WTC11 (cell line): ENCODE measurements around the gene PALB2. TPM values are rescaled to one million over a fixed set of nuclear protein-coding genes. Genes with fewer than 3 reads are reported as not detected.

ENCODE experiments used
- ATAC-seq: fragments of 200-7000 bp; cut with Tn5 transposase; 2 replicates; pipeline ENCODE4 v1.10.0; 2021; ENCODE audit warnings: mild to moderate bottlenecking, moderate library complexity
- CTCF ChIA-PET: fragments of 300-600 bp; sonication (Branson Sonifier 250); formaldehyde crosslinking; loops from one replicate; lab custom pipeline; 2021; ENCODE audit warnings: antibody characterized with exemption; lab: Charles Lee
- POLR2A ChIA-PET: fragments of 350-600 bp; sonication (Branson Sonifier 250); formaldehyde crosslinking; loops from one replicate; lab custom pipeline; 2021; ENCODE audit warnings: antibody characterized with exemption; lab: Charles Lee
- DNase-seq: peaks from one replicate; pipeline ENCODE4 v3.0.0; 2021; ENCODE audit warnings: low spot score
- H3K27ac Mint-ChIP-seq: 2 replicates; pipeline ENCODE4 v1.8.0; 2021; ENCODE audit warnings: mixed read lengths
- H3K27me3 Mint-ChIP-seq: 2 replicates; pipeline ENCODE4 v1.8.0; 2021; ENCODE audit warnings: low read depth, mild to moderate bottlenecking, moderate library complexity, mixed read lengths
- H3K36me3 Mint-ChIP-seq: 2 replicates; pipeline ENCODE4 v1.8.0; 2021; ENCODE audit warnings: mixed read lengths
- H3K4me1 Mint-ChIP-seq: 2 replicates; pipeline ENCODE4 v1.8.0; 2022; ENCODE audit warnings: mixed read lengths
- H3K4me3 Mint-ChIP-seq: 2 replicates; pipeline ENCODE4 v1.8.0; 2021; ENCODE audit warnings: mild to moderate bottlenecking, moderate library complexity, mixed read lengths
- H3K9me3 Mint-ChIP-seq: 2 replicates; pipeline ENCODE4 v1.8.0; 2021; ENCODE audit warnings: mixed read lengths
- CREM ChIP-seq: sonication (generic); formaldehyde crosslinking; IDR thresholded peaks from 2 replicates; pipeline ENCODE4 v1.8.1; 2022; ENCODE audit warnings: mild to moderate bottlenecking, missing genetic modification reagents, moderate library complexity
- ELF4 ChIP-seq: sonication (generic); formaldehyde crosslinking; IDR thresholded peaks from 2 replicates; pipeline ENCODE4 v1.8.1; 2022; ENCODE audit warnings: low read depth, mild to moderate bottlenecking, moderate library complexity, missing genetic modification reagents
- FOXJ3 ChIP-seq: sonication (generic); formaldehyde crosslinking; IDR thresholded peaks from 2 replicates; pipeline ENCODE4 v1.9.0; 2021; ENCODE audit warnings: missing genetic modification reagents, mild to moderate bottlenecking, borderline replicate concordance
- GABPB1 ChIP-seq: sonication (generic); formaldehyde crosslinking; IDR thresholded peaks from 2 replicates; pipeline ENCODE4 v1.8.1; 2023; ENCODE audit warnings: mild to moderate bottlenecking, missing genetic modification reagents
- MYBL2 ChIP-seq: sonication (generic); formaldehyde crosslinking; IDR thresholded peaks from 2 replicates; pipeline ENCODE4 v1.8.1; 2023; ENCODE audit warnings: mild to moderate bottlenecking, moderate library complexity, missing genetic modification reagents
- NFYB ChIP-seq: sonication (generic); formaldehyde crosslinking; conservative IDR thresholded peaks from 2 replicates; pipeline ENCODE4 v1.8.0; 2022; ENCODE audit warnings: low read depth, missing genetic modification reagents
- RELA ChIP-seq: sonication (generic); formaldehyde crosslinking; IDR thresholded peaks from 2 replicates; pipeline ENCODE4 v1.8.1; 2022; ENCODE audit warnings: missing genetic modification reagents, mild to moderate bottlenecking, borderline replicate concordance
- SOX15 ChIP-seq: fragments of 250-450 bp; sonication (Bioruptor Pico); IDR thresholded peaks from 2 replicates; pipeline ENCODE4 v1.9.0; 2021; ENCODE audit warnings: mild to moderate bottlenecking
- TEAD4 ChIP-seq: sonication (generic); formaldehyde crosslinking; IDR thresholded peaks from 2 replicates; pipeline ENCODE4 v1.8.0; 2022; ENCODE audit warnings: mild to moderate bottlenecking, missing genetic modification reagents
- ZNF232 ChIP-seq: sonication (generic); formaldehyde crosslinking; IDR thresholded peaks from 2 replicates; pipeline ENCODE4 v1.8.0; 2022; ENCODE audit warnings: mild to moderate bottlenecking, missing genetic modification reagents
- ZNF396 ChIP-seq: fragments of 250-450 bp; sonication (Bioruptor Pico); IDR thresholded peaks from 2 replicates; pipeline ENCODE4 v1.8.0; 2021; ENCODE audit warnings: mild to moderate bottlenecking, moderate library complexity, borderline replicate concordance
- ZNF416 ChIP-seq: fragments of 250-450 bp; sonication (Bioruptor Pico); IDR thresholded peaks from 2 replicates; pipeline ENCODE4 v1.9.0; 2021; ENCODE audit warnings: mild to moderate bottlenecking, inconsistent platforms
- ZNF671 ChIP-seq: fragments of 250-450 bp; sonication (Bioruptor Pico); IDR thresholded peaks from 2 replicates; pipeline ENCODE4 v1.8.0; 2021; ENCODE audit warnings: mild to moderate bottlenecking
- total RNA-seq: library from RNA; stranded (reverse); gene quantifications from 3 replicates; pipeline ENCODE4 v1.2.3, GENCODE V29; 2021
- TF ChIP-seq, protein P1 (sequence below): sonication (generic); formaldehyde crosslinking; IDR thresholded peaks from 2 replicates; pipeline ENCODE4 v1.8.0; 2023; ENCODE audit warnings: mild to moderate bottlenecking, missing genetic modification reagents
- TF ChIP-seq, protein P2 (sequence below): fragments of 250-450 bp; sonication (Bioruptor Pico); IDR thresholded peaks from 2 replicates; pipeline ENCODE4 v1.9.0; 2021; ENCODE audit warnings: mild to moderate bottlenecking, borderline replicate concordance
- TF ChIP-seq, protein P3 (sequence below): sonication (generic); formaldehyde crosslinking; IDR thresholded peaks from 2 replicates; pipeline ENCODE4 v1.8.0; 2022; ENCODE audit warnings: mild to moderate bottlenecking, missing genetic modification reagents
- TF ChIP-seq, protein P4 (sequence below): sonication (generic); formaldehyde crosslinking; IDR thresholded peaks from 2 replicates; pipeline ENCODE4 v1.8.1; 2022; ENCODE audit warnings: mild to moderate bottlenecking, moderate library complexity, missing genetic modification reagents
- TF ChIP-seq, protein P5 (sequence below): fragments of 200-600 bp; IDR thresholded peaks from 2 replicates; pipeline ENCODE4 v1.8.0; 2022; ENCODE audit warnings: antibody characterized with exemption

The PALB2 gene
- total RNA-seq, 1 experiment from 2014 or later, result 32.1 TPM

DNA sequence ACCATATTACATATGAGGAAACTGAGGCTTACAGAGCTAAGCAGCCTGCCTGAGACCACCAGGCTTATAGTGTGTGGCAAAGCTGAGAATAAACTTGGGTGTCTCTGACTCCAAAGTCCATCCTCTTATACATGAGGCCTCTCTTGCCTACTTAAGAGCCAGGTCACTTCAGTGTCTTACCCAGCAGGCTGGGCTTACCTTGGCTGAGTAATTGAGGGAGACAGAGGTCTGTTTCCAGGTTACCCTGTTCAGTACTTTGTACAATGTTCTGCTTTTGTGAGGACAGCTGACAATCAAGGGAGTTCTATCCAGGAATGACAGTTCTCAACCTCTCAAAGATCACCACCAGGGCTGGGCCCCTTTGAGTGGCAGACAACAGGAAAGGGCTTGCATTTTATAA is 59.3 kb downstream of the PALB2 start:
- ChIA-PET POLR2A (no interaction called here), CTCF (no interaction called here)
- no peak overlapping the region for H3K4me3 Mint-ChIP-seq
- H3K9me3 Mint-ChIP-seq, result no peaks in the 10 kb centered on the region
- TF ChIP-seq, protein P1, sequence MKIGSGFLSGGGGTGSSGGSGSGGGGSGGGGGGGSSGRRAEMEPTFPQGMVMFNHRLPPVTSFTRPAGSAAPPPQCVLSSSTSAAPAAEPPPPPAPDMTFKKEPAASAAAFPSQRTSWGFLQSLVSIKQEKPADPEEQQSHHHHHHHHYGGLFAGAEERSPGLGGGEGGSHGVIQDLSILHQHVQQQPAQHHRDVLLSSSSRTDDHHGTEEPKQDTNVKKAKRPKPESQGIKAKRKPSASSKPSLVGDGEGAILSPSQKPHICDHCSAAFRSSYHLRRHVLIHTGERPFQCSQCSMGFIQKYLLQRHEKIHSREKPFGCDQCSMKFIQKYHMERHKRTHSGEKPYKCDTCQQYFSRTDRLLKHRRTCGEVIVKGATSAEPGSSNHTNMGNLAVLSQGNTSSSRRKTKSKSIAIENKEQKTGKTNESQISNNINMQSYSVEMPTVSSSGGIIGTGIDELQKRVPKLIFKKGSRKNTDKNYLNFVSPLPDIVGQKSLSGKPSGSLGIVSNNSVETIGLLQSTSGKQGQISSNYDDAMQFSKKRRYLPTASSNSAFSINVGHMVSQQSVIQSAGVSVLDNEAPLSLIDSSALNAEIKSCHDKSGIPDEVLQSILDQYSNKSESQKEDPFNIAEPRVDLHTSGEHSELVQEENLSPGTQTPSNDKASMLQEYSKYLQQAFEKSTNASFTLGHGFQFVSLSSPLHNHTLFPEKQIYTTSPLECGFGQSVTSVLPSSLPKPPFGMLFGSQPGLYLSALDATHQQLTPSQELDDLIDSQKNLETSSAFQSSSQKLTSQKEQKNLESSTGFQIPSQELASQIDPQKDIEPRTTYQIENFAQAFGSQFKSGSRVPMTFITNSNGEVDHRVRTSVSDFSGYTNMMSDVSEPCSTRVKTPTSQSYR (CRISPR knock-in tag), result no peak
- no peak for TF ChIP-seq FOXJ3 (CRISPR knock-in tag)
- TF ChIP-seq, protein P2, sequence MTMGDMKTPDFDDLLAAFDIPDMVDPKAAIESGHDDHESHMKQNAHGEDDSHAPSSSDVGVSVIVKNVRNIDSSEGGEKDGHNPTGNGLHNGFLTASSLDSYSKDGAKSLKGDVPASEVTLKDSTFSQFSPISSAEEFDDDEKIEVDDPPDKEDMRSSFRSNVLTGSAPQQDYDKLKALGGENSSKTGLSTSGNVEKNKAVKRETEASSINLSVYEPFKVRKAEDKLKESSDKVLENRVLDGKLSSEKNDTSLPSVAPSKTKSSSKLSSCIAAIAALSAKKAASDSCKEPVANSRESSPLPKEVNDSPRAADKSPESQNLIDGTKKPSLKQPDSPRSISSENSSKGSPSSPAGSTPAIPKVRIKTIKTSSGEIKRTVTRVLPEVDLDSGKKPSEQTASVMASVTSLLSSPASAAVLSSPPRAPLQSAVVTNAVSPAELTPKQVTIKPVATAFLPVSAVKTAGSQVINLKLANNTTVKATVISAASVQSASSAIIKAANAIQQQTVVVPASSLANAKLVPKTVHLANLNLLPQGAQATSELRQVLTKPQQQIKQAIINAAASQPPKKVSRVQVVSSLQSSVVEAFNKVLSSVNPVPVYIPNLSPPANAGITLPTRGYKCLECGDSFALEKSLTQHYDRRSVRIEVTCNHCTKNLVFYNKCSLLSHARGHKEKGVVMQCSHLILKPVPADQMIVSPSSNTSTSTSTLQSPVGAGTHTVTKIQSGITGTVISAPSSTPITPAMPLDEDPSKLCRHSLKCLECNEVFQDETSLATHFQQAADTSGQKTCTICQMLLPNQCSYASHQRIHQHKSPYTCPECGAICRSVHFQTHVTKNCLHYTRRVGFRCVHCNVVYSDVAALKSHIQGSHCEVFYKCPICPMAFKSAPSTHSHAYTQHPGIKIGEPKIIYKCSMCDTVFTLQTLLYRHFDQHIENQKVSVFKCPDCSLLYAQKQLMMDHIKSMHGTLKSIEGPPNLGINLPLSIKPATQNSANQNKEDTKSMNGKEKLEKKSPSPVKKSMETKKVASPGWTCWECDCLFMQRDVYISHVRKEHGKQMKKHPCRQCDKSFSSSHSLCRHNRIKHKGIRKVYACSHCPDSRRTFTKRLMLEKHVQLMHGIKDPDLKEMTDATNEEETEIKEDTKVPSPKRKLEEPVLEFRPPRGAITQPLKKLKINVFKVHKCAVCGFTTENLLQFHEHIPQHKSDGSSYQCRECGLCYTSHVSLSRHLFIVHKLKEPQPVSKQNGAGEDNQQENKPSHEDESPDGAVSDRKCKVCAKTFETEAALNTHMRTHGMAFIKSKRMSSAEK, result no peak
- DNase-seq (no peak), ATAC-seq (no peak)
- H3K27ac Mint-ChIP-seq, result no peak overlapping the region
- no peaks in the 10 kb centered on the region for H3K27me3 Mint-ChIP-seq
- H3K36me3 Mint-ChIP-seq, result peaks cover 54% of the 10 kb centered on the region
- H3K4me1 Mint-ChIP-seq, result no peaks in the 10 kb centered on the region

DNA sequence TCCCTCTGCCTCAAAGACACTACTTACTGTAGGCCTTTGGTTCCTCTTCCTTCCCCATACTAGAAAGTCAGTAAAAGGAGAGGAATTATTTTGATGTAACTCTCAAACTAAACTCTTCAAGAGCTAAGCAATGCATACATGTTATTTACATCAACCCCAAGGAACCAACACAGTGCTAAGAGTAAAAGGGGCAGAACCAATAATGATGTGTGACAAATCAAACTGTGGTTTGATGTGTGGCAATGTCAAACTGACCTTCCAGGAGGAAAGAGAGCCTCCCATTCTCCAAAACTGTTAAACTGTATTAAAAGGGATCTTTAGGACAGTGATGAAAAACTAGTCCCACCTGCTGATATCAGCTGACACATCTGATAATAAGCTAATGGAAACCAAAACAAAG is 60.7 kb downstream of the PALB2 start:
- H3K36me3 Mint-ChIP-seq, result peaks cover 49% of the 10 kb centered on the region
- ChIA-PET CTCF (no interaction called here), POLR2A (no interaction called here)
- no peak for ATAC-seq
- H3K27ac Mint-ChIP-seq, result no peak overlapping the region
- DNase-seq, result no peak
- H3K4me1 Mint-ChIP-seq, result no peaks in the 10 kb centered on the region
- H3K9me3 Mint-ChIP-seq, result no peaks in the 10 kb centered on the region
- no peaks in the 10 kb centered on the region for H3K27me3 Mint-ChIP-seq
- TF ChIP-seq RELA (CRISPR knock-in tag) (no peak), CREM (CRISPR knock-in tag) (no peak), ZNF232 (CRISPR knock-in tag) (no peak), GABPB1 (no peak), ZNF396 (CRISPR knock-in tag) (no peak), TEAD4 (CRISPR knock-in tag) (no peak), NFYB (CRISPR knock-in tag) (no peak), SOX15 (CRISPR knock-in tag) (no peak), ZNF416 (no peak), ELF4 (no peak), MYBL2 (CRISPR knock-in tag) (no peak), ZNF671 (no peak)
- TF ChIP-seq, protein P3, sequence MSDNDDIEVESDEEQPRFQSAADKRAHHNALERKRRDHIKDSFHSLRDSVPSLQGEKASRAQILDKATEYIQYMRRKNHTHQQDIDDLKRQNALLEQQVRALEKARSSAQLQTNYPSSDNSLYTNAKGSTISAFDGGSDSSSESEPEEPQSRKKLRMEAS (CRISPR knock-in tag), result no peak
- TF ChIP-seq, protein P4, sequence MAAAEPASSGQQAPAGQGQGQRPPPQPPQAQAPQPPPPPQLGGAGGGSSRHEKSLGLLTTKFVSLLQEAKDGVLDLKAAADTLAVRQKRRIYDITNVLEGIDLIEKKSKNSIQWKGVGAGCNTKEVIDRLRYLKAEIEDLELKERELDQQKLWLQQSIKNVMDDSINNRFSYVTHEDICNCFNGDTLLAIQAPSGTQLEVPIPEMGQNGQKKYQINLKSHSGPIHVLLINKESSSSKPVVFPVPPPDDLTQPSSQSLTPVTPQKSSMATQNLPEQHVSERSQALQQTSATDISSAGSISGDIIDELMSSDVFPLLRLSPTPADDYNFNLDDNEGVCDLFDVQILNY, result no peak
- TF ChIP-seq, protein P5, sequence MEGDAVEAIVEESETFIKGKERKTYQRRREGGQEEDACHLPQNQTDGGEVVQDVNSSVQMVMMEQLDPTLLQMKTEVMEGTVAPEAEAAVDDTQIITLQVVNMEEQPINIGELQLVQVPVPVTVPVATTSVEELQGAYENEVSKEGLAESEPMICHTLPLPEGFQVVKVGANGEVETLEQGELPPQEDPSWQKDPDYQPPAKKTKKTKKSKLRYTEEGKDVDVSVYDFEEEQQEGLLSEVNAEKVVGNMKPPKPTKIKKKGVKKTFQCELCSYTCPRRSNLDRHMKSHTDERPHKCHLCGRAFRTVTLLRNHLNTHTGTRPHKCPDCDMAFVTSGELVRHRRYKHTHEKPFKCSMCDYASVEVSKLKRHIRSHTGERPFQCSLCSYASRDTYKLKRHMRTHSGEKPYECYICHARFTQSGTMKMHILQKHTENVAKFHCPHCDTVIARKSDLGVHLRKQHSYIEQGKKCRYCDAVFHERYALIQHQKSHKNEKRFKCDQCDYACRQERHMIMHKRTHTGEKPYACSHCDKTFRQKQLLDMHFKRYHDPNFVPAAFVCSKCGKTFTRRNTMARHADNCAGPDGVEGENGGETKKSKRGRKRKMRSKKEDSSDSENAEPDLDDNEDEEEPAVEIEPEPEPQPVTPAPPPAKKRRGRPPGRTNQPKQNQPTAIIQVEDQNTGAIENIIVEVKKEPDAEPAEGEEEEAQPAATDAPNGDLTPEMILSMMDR, result no peak
- no peak overlapping the region for H3K4me3 Mint-ChIP-seq
